Osteoblast (primary cell): ENCODE results near the gene SNX25. TPM values are rescaled to one million over a fixed set of nuclear protein-coding genes. Genes with fewer than 3 reads are reported as not detected.

Experiments used
- DNase-seq: peaks from one replicate; pipeline ENCODE4 v3.0.0; 2011; ENCODE audit warnings: low spot score, mixed read lengths; ENCODE audit not compliant: insufficient read length; ENCODE audit errors: missing footprints
- H2AFZ ChIP-seq: 2 replicates; pipeline ENCODE4 v1.6.0; 2011; ENCODE audit warnings: mild to moderate bottlenecking, low read length
- H3K27ac ChIP-seq: 2 replicates; pipeline ENCODE4 v1.5.1; 2011; ENCODE audit warnings: mild to moderate bottlenecking, low read depth, low read length, moderate library complexity
- H3K27me3 ChIP-seq: 2 replicates; pipeline ENCODE4 v1.6.0; 2012; ENCODE audit warnings: mild to moderate bottlenecking, control low read depth, inconsistent platforms, low read length, moderate library complexity; ENCODE audit not compliant: insufficient read depth
- H3K36me3 ChIP-seq: 2 replicates; pipeline ENCODE4 v1.5.1; 2011; ENCODE audit warnings: mild to moderate bottlenecking, low read length, control low read depth, moderate library complexity; ENCODE audit not compliant: insufficient read depth
- H3K4me1 ChIP-seq: 2 replicates; pipeline ENCODE4 v1.5.1; 2011; ENCODE audit warnings: mild to moderate bottlenecking, low read length, control low read depth, moderate library complexity; ENCODE audit not compliant: insufficient read depth
- H3K4me2 ChIP-seq: 2 replicates; pipeline ENCODE4 v1.6.0; 2011; ENCODE audit warnings: mild to moderate bottlenecking, low read length; ENCODE audit not compliant: insufficient read depth
- H3K4me3 ChIP-seq: fragments of 200-600 bp; sonication (generic); 3 replicates; pipeline ENCODE4 v1.5.1; 2012; ENCODE audit warnings: mild to moderate bottlenecking, low read length, inconsistent platforms; ENCODE audit not compliant: insufficient read depth
- H3K79me2 ChIP-seq: 2 replicates; pipeline ENCODE4 v1.6.0; 2012; ENCODE audit warnings: mild to moderate bottlenecking, low read length, control low read depth, inconsistent platforms; ENCODE audit not compliant: insufficient read depth
- H3K9me3 ChIP-seq: 2 replicates; pipeline ENCODE4 v1.5.1; 2011; ENCODE audit warnings: low read depth, low read length, control low read depth
- H4K20me1 ChIP-seq: 2 replicates; pipeline ENCODE4 v1.6.0; 2012; ENCODE audit warnings: mild to moderate bottlenecking, low read length, control low read depth; ENCODE audit not compliant: insufficient read depth
- total RNA-seq: library from RNA; depleted of rRNA; stranded (reverse); fragments of >200 nt; gene quantifications from 2 replicates; pipeline ENCODE4 v1.2.3, GENCODE V29; 2012
- TF ChIP-seq, protein P1 (sequence below): IDR thresholded peaks from 2 replicates; pipeline ENCODE4 v1.5.1; 2011; ENCODE audit warnings: mild to moderate bottlenecking, low read depth, low read length, moderate library complexity; ENCODE audit errors: extremely low read depth

Gene SNX25
- total RNA-seq, 1 donor: 98.1 TPM

DNA sequence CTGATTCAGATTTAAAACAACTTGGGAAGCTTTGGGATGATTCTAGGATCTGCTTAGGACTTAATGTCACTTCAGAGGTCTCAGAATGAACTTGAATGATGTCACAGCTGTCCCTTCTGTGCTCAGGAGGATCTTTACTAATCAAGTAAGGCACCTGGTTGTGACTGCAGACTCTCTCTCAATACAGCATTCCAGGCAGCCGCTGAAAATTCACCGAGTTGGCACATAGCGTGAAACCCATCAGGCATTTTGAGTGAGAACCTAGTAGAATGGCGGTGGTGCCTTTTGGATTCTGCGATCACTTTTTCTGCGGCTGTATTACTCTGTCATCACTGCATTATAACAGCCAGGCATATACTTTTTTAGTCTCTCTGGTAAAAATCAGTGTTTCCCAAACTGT lies 16.5 kb downstream of the SNX25 start:
- Histone ChIP-seq H3K9me3 (no peaks in the 10 kb centered on the region), H3K4me2 (no peak overlapping the region), H3K36me3 (no peaks in the 10 kb centered on the region), H3K4me1 (peaks cover 29% of the 10 kb centered on the region), H2AFZ (no peak overlapping the region), H4K20me1 (peaks cover 39% of the 10 kb centered on the region), H3K4me3 (no peak overlapping the region), H3K79me2 (peaks cover 87% of the 10 kb centered on the region), H3K27me3 (no peaks in the 10 kb centered on the region), H3K27ac (no peak overlapping the region)
- TF ChIP-seq, protein P1, sequence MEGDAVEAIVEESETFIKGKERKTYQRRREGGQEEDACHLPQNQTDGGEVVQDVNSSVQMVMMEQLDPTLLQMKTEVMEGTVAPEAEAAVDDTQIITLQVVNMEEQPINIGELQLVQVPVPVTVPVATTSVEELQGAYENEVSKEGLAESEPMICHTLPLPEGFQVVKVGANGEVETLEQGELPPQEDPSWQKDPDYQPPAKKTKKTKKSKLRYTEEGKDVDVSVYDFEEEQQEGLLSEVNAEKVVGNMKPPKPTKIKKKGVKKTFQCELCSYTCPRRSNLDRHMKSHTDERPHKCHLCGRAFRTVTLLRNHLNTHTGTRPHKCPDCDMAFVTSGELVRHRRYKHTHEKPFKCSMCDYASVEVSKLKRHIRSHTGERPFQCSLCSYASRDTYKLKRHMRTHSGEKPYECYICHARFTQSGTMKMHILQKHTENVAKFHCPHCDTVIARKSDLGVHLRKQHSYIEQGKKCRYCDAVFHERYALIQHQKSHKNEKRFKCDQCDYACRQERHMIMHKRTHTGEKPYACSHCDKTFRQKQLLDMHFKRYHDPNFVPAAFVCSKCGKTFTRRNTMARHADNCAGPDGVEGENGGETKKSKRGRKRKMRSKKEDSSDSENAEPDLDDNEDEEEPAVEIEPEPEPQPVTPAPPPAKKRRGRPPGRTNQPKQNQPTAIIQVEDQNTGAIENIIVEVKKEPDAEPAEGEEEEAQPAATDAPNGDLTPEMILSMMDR: no peak
- no peak for DNase-seq

DNA sequence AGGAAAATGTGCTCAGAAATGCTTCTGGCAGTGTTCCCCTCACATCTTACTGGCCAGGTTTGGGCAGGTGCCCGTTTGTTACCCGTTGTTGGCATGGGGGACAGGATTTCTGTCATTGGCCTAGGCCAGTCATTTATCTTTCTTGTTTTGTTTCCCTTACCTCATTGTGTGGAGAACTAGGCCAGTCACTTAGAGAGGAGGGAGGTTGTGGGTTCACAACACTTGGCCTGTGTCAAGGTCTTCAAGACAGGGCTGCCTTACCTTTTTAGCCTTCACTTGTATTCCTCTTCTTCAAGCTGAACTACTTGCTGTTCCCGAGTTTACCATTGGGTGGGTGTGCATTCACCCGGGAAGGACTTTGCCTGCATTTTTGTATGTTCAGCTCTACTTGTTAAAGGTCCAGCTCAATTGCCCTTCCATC lies 17.7 kb downstream of the SNX25 start:
- H3K27me3 ChIP-seq: no peaks in the 10 kb centered on the region
- no peaks in the 10 kb centered on the region for H3K9me3 ChIP-seq
- no peak for DNase-seq
- peaks cover 39% of the 10 kb centered on the region for H4K20me1 ChIP-seq
- no peak overlapping the region for H2AFZ ChIP-seq
- no peak overlapping the region for H3K4me2 ChIP-seq
- no peaks in the 10 kb centered on the region for H3K36me3 ChIP-seq
- H3K79me2 ChIP-seq: peaks cover 80% of the 10 kb centered on the region
- H3K4me1 ChIP-seq: peaks cover 22% of the 10 kb centered on the region
- H3K27ac ChIP-seq: no peak overlapping the region
- TF ChIP-seq, protein P1: peak; percentile 30
- no peak overlapping the region for H3K4me3 ChIP-seq

DNA sequence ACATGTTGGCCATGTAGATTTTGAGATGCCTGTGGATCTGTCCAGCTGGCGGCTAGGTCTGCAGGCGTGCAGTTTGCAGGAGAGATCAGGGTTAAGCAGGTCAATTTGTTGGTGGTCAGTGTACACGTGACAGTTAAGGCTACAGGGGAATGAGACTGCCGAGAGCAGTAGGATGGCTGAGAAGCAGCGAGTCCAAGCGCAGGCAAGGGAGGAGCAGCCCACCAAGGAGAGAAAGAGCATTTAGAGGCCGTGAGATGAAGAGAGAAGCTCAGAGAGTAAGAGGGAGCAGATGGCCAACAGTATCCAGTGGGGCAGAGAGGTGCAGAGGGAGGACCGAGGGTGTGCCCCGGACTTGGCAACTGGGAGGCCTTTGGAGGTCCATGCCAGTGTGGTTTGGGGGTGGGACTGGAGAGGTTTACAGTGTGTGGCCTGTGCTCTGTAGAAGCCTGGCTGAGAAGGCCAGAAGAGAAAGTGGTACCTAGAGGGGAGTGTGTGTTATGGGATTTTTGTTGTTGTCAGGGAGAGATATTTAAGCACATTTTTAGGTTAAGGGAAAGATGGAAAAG lies 18.4 kb downstream of the SNX25 start:
- Histone ChIP-seq H3K27ac (no peak overlapping the region), H3K36me3 (no peaks in the 10 kb centered on the region), H3K79me2 (peaks cover 83% of the 10 kb centered on the region), H2AFZ (no peak overlapping the region), H3K9me3 (no peaks in the 10 kb centered on the region), H3K4me1 (peaks cover 22% of the 10 kb centered on the region), H4K20me1 (peaks cover 36% of the 10 kb centered on the region), H3K4me3 (no peak overlapping the region), H3K27me3 (no peaks in the 10 kb centered on the region), H3K4me2 (no peak overlapping the region)
- no peak for DNase-seq
- TF ChIP-seq, protein P1: no peak

DNA sequence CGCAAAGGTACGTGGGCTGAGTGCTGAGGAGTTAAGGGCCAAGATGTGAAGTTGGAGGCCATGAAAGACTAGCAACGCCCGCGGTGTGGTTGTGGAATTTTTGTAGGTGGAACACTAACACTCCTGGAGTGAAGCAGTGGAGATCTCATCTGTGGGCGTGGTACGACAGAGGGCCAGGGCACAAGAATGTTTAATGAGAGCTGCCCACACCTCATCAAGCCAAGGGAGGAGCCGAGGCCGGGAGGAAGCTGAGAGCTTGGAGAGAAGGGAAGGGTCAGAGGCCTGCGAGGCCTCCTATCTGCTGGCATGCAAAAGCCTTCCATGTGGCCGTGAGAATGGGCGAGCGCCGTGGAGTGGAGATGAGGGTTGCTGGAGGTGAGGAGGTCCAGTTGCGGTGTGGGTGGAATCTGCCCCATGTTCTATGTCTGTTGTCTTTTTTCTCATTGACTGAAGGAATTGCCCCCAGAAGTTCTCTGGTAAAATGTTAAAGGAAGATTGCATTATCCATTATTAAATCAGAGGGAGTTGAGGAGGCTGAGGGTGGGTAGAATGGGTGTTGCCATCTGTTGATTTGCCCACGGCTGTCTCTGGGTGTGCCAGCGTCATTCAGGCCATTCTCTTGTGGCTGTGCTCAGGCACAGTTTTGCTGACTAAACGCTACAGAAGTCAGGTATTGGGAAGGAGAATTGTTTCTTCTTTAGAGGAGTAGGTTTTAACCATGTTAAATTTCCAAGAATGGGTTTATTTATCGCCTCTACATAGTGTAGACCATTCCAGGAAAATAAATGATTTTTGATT lies 19.8 kb downstream of the SNX25 start:
- TF ChIP-seq, protein P1: no peak
- Histone ChIP-seq H3K9me3 (no peaks in the 10 kb centered on the region), H3K79me2 (peaks cover 75% of the 10 kb centered on the region), H3K27me3 (no peaks in the 10 kb centered on the region), H2AFZ (no peak overlapping the region), H3K4me1 (peaks cover 10% of the 10 kb centered on the region), H3K27ac (no peak overlapping the region), H3K36me3 (no peaks in the 10 kb centered on the region), H3K4me3 (no peak overlapping the region), H4K20me1 (peaks cover 36% of the 10 kb centered on the region), H3K4me2 (no peak overlapping the region)
- DNase-seq: no peak
